ENCODE data around the gene PARP8.
"Not testable (repeated sequence)": the region's sequence is repeated elsewhere in the genome, so short reads cannot be mapped to it uniquely, and the experiment has no call there.

PARP8 gene

GRCh38 chr5:50763846-50764245 lies 97.4 kb downstream of the PARP8 start:
- H3K4me3 ChIP-seq (ENCODE audit: low read length) = no peak overlapping the region
- TF ChIP-seq ZNF274 (IDR thresholded peaks at IDR 0.05; ENCODE audit: low read depth, low read length) = no peak

- H3K4me3 ChIP-seq (ENCODE audit: low read length) = no peak overlapping the region
- TF ChIP-seq ZNF274 (IDR thresholded peaks at IDR 0.05; ENCODE audit: low read depth, low read length) = no peak
These were observed 99.6 kb downstream of the PARP8 start for GRCh38 chr5:50766042-50766441.

- TF ChIP-seq ZNF274 (IDR thresholded peaks at IDR 0.05; ENCODE audit: low read depth, low read length) = no peak
These were observed 100.0 kb downstream of the PARP8 start for GRCh38 chr5:50766462-50766861.

GRCh38 chr5:50766967-50767366 lies 100.5 kb downstream of the PARP8 start:
- H3K4me3 ChIP-seq (ENCODE audit: low read length) = no peak overlapping the region
- TF ChIP-seq ZNF274 (IDR thresholded peaks at IDR 0.05; ENCODE audit: low read depth, low read length) = no peak

More at GRCh38 chr5:50766462-50766861, 100.0 kb downstream of the PARP8 start:
- no peak overlapping the region for H3K4me3 ChIP-seq (ENCODE audit: low read length)

DNA sequence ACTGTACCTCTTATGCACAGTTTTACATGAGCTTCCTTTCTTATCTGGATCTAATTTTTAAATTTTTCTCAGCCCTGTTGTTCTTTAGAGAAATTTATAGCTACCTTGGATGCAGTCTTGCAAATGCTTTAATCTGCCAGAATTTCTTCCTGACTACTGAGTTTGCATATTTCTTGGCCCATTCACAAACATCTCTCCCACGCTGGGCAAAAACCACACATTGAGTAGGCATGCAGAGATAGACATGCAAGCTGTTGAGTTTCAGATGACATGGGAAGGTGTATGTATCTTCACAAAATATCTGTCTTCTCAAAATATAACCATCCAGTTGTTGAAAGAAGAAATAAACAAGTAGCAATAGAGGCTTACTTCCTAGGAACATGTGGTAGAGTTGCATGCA lies 101.2 kb downstream of the PARP8 start:
- TF ChIP-seq ZNF274 (IDR thresholded peaks at IDR 0.05; ENCODE audit: low read depth, low read length) = no peak
- H3K4me3 ChIP-seq (ENCODE audit: low read length) = no peak overlapping the region

DNA sequence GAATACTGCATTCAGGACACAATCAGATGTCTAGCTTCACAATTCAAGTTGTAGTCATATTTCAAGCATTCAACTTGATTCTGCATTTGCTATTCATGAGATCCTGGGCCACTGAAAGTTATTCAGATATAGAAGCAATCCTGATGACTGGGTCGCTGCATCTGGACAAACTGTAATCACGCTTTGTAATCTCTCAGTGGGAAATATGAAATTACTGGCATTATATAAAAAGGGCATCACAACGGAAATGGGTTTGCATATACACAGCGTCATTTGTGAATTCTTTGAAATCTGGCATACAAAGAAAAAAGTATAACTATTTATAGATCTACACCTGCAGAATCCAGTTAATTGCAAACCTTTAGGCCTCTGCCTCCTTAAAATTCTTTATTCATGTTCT lies 102.2 kb downstream of the PARP8 start:
- TF ChIP-seq ZNF274 (IDR thresholded peaks at IDR 0.05; ENCODE audit: low read depth, low read length) = no peak
- H3K4me3 ChIP-seq (ENCODE audit: low read length) = no peak overlapping the region

DNA sequence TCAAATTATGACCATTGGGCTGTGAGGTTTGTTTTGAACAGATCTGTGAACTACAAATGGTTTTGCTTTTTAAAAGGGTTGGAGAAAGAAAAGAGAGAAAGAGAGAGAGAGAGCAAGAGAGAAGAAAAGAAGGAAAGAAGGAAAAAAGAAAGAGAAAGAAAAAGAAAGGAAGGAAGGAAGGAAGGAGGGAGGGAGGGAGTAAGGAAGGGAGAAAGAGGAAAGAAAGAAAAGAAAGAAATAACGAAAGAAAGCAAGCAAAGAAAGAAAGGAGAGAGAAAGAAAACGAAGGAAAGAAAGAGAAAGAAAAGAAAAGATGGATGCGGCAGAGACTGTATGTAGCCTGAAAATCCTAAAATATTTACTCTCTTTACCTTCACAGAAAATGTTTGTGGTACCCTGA lies 104.0 kb downstream of the PARP8 start:
- TF ChIP-seq ZNF274 (IDR thresholded peaks at IDR 0.05; ENCODE audit: low read depth, low read length) = no peak
- no peak overlapping the region for H3K4me3 ChIP-seq (ENCODE audit: low read length)

DNA sequence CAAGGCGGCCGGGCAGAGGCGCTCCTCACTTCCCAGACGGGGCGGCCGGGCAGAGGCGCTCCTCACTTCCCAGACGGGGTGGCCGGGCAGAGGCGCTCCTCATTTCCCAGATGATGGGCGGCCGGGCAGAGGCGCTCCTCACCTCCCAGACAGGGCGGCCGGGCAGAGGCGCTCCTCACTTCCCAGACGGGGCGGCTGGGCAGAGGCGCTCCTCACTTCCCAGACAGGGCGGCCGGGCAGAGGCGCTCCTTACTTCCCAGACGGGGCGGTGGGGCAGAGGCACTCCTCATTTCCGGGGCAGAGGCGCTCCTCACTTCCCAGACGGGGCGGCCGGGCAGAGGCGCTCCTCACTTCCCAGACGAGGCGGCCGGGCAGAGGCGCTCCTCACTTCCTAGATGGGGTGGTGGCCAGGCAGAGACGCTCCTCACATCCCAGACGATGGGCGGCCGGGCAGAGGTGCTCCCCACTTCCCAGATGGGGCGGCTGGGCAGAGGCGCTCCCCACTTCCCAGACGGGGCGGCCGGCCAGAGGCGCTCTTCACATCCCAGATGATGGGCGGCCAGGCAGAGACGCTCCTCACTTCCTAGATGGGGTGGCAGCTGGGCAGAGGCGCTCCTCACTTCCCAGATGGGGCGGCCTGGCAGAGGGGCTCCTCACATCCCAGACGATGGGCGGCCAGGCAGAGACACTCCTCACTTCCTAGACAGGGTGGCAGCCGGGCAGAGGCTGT lies 108.2 kb downstream of the PARP8 start:
- not testable (repeated sequence) for H3K4me3 ChIP-seq (ENCODE audit: low read length)

DNA sequence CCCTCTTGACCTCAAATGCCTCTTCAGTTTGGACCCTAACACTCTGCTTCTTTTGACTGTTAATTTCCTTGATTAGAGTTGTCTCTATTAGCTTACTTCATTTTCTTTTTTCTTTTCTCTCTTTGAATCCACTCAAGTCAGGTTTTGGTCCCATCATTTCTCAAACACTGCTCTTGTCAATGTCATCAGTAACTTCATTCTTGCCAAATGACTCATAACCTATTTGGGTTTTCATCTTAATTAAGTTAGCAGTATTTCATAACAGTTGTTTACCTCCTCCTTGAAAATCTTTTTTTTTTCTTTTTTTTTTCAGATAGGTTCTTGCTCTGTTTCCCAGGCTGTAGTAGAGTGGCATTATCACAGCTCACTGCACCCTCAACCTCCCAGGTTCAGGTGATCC lies 119.6 kb downstream of the PARP8 start:
- no peak for TF ChIP-seq ZNF274 (IDR thresholded peaks at IDR 0.05; ENCODE audit: low read depth, low read length)
- H3K4me3 ChIP-seq (ENCODE audit: low read length) = no peak overlapping the region

DNA sequence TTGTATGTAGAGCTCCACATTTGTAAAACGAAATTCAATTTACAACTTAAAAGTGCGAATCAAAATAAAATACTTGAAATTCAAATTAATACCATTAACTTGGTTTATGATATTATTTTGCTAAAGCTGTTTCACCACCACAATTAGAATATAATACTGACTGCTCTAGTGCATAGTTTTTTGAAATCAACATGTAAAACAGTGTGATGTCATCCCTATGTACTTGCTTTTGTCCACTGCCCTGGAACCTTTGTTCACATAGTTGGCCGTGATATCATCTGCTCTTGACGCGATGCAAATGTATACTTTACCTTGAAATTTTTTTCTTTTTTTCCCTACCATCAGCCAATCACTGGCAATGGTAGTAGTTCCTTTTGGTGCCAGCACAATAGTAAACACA lies 125.4 kb downstream of the PARP8 start:
- no peak for TF ChIP-seq ZNF274 (IDR thresholded peaks at IDR 0.05; ENCODE audit: low read depth, low read length)

GRCh38 chr5:50792843-50793242 lies 126.4 kb downstream of the PARP8 start:
- TF ChIP-seq ZNF274 (IDR thresholded peaks at IDR 0.05; ENCODE audit: low read depth, low read length) = no peak
- H3K4me3 ChIP-seq (ENCODE audit: low read length) = no peak overlapping the region

More for the DNA sequence above, 125.4 kb downstream of the PARP8 start:
- no peak overlapping the region for H3K4me3 ChIP-seq (ENCODE audit: low read length)

- no peak overlapping the region for H3K4me3 ChIP-seq (ENCODE audit: low read length)
- no peak for TF ChIP-seq ZNF274 (IDR thresholded peaks at IDR 0.05; ENCODE audit: low read depth, low read length)
These were observed 128.4 kb downstream of the PARP8 start for GRCh38 chr5:50794812-50795211.

- H3K4me3 ChIP-seq (ENCODE audit: low read length) = no peak overlapping the region
- TF ChIP-seq ZNF274 (IDR thresholded peaks at IDR 0.05; ENCODE audit: low read depth, low read length) = no peak
These were observed 131.6 kb downstream of the PARP8 start for GRCh38 chr5:50798002-50798401.

- no peak for TF ChIP-seq ZNF274 (IDR thresholded peaks at IDR 0.05; ENCODE audit: low read depth, low read length)
- H3K4me3 ChIP-seq (ENCODE audit: low read length) = no peak overlapping the region
These were observed 133.2 kb downstream of the PARP8 start for GRCh38 chr5:50799596-50799995.

GRCh38 chr5:50800410-50800809 lies 134.0 kb downstream of the PARP8 start:
- H3K4me3 ChIP-seq (ENCODE audit: low read length) = no peak overlapping the region
- no peak for TF ChIP-seq ZNF274 (IDR thresholded peaks at IDR 0.05; ENCODE audit: low read depth, low read length)

- no peak overlapping the region for H3K4me3 ChIP-seq (ENCODE audit: low read length)
- no peak for TF ChIP-seq ZNF274 (IDR thresholded peaks at IDR 0.05; ENCODE audit: low read depth, low read length)
These were observed 141.2 kb downstream of the PARP8 start for GRCh38 chr5:50807661-50808060.
